GM23338 (cell line): ENCODE results near the gene XPO4. TPM values are rescaled to one million over a fixed set of nuclear protein-coding genes. Genes with fewer than 3 reads are reported as not detected.

Source experiments
- ATAC-seq: fragments of 200-7000 bp; cut with Tn5 transposase; 3 replicates; pipeline ENCODE4 v1.9.1; 2020
- DNase-seq: peaks from one replicate; pipeline ENCODE4 v3.0.0-alpha.2; 2015; ENCODE audit warnings: low spot score
- H2AFZ ChIP-seq: fragments of 200-600 bp; sonication (generic); 2 replicates; pipeline ENCODE4 v1.8.0; 2016; ENCODE audit warnings: antibody characterized with exemption, mild to moderate bottlenecking, moderate library complexity
- H3F3A ChIP-seq: fragments of 200-600 bp; sonication (generic); replicated peaks from 2 replicates; pipeline ENCODE4 v1.8.0; 2017; ENCODE audit warnings: antibody characterized with exemption, mixed run types, low read depth
- H3K27ac ChIP-seq: fragments of 200-600 bp; sonication (generic); 2 replicates; pipeline ENCODE4 v1.6.1; 2016; ENCODE audit warnings: low read depth
- H3K27me3 ChIP-seq: fragments of 200-600 bp; sonication (generic); 2 replicates; pipeline ENCODE4 v1.8.0; 2016; ENCODE audit warnings: mild to moderate bottlenecking, mixed run types, moderate library complexity; ENCODE audit not compliant: insufficient read depth
- H3K36me3 ChIP-seq: fragments of 200-600 bp; sonication (generic); 2 replicates; pipeline ENCODE4 v1.8.0; 2016; ENCODE audit warnings: mild to moderate bottlenecking; ENCODE audit not compliant: insufficient read depth
- H3K4me1 ChIP-seq: fragments of 200-600 bp; sonication (generic); 2 replicates; pipeline ENCODE4 v1.8.0; 2016; ENCODE audit warnings: mild to moderate bottlenecking, moderate library complexity; ENCODE audit not compliant: insufficient read depth
- H3K4me2 ChIP-seq: fragments of 200-600 bp; sonication (generic); 2 replicates; pipeline ENCODE4 v1.7.1; 2017; ENCODE audit warnings: mixed run types
- H3K4me3 ChIP-seq: fragments of 200-600 bp; sonication (generic); 2 replicates; pipeline ENCODE4 v1.6.1; 2016; ENCODE audit warnings: mixed run types
- H3K79me2 ChIP-seq: fragments of 200-600 bp; sonication (generic); replicated peaks from 2 replicates; pipeline ENCODE4 v1.8.0; 2017; ENCODE audit warnings: mild to moderate bottlenecking; ENCODE audit not compliant: insufficient read depth
- H3K9me2 ChIP-seq: fragments of 200-600 bp; sonication (generic); 2 replicates; pipeline ENCODE4 v1.8.0; 2017; ENCODE audit not compliant: insufficient read depth
- H4K20me1 ChIP-seq: fragments of 200-600 bp; sonication (generic); replicated peaks from 2 replicates; pipeline ENCODE4 v1.8.0; 2017; ENCODE audit warnings: mild to moderate bottlenecking; ENCODE audit not compliant: insufficient read depth
- H3K27ac Mint-ChIP-seq: 2 replicates; pipeline ENCODE4 v1.8.0; 2020; ENCODE audit warnings: inconsistent platforms, mild to moderate bottlenecking, moderate library complexity, mixed read lengths
- H3K27me3 Mint-ChIP-seq: 3 replicates; pipeline ENCODE4 v1.8.0; 2022; ENCODE audit warnings: low read depth, mild to moderate bottlenecking, moderate library complexity, mixed read lengths, inconsistent platforms; ENCODE audit not compliant: insufficient read depth, poor library complexity
- H3K36me3 Mint-ChIP-seq: 3 replicates; pipeline ENCODE4 v1.8.0; 2021; ENCODE audit warnings: low read depth, mild to moderate bottlenecking, inconsistent platforms, moderate library complexity, mixed read lengths
- H3K4me1 Mint-ChIP-seq: 3 replicates; pipeline ENCODE4 v1.8.0; 2020; ENCODE audit warnings: mild to moderate bottlenecking, inconsistent platforms, mixed read lengths
- H3K4me3 Mint-ChIP-seq: 3 replicates; pipeline ENCODE4 v1.8.0; 2021; ENCODE audit warnings: moderate library complexity, mild to moderate bottlenecking, inconsistent platforms, mixed read lengths
- H3K9me3 Mint-ChIP-seq: 3 replicates; pipeline ENCODE4 v1.8.0; 2020; ENCODE audit warnings: moderate library complexity, mild to moderate bottlenecking, inconsistent platforms, mixed read lengths
- CREB1 ChIP-seq: fragments of 250-450 bp; sonication (Bioruptor Pico); IDR thresholded peaks from 2 replicates; pipeline ENCODE4 v1.5.0; 2020; ENCODE audit warnings: low read depth, mild to moderate bottlenecking, moderate library complexity
- CTCF ChIP-seq, 2 experiments: fragments of 200-600 bp in 1 of 2; sonication (generic) in 1 of 2; conservative IDR thresholded peaks; 2 replicates each; pipeline versions ENCODE4 v1.5.1 to v1.6.1; 2016 to 2017; ENCODE audit warnings: antibody characterized with exemption in 2 of 2, low read depth in 2 of 2, mild to moderate bottlenecking in 2 of 2, moderate library complexity in 1 of 2
- ETS1 ChIP-seq: IDR thresholded peaks from 2 replicates; pipeline ENCODE4 v1.6.1; 2016; ENCODE audit warnings: antibody characterized with exemption
- EZH2 ChIP-seq: fragments of 200-600 bp; sonication (generic); IDR thresholded peaks from one replicate; pipeline ENCODE4 v1.8.0; 2017; ENCODE audit warnings: antibody characterized with exemption, mild to moderate bottlenecking, low read depth; ENCODE audit not compliant: unreplicated experiment
- EZH2phosphoT487 ChIP-seq: fragments of 200-600 bp; sonication (generic); IDR thresholded peaks from one replicate; pipeline ENCODE4 v1.8.1; 2018; ENCODE audit warnings: antibody characterized with exemption; ENCODE audit not compliant: unreplicated experiment
- JUNB ChIP-seq: IDR thresholded peaks from one replicate; pipeline ENCODE4 v1.6.1; 2016; ENCODE audit warnings: antibody characterized with exemption; ENCODE audit not compliant: unreplicated experiment
- NANOG ChIP-seq: IDR thresholded peaks from 2 replicates; pipeline ENCODE4 v1.6.1; 2016; ENCODE audit warnings: antibody characterized with exemption, borderline replicate concordance
- POLR2AphosphoS5 ChIP-seq: IDR thresholded peaks from 2 replicates; pipeline ENCODE4 v1.6.1; 2016; ENCODE audit warnings: antibody characterized with exemption, low read depth
- REST ChIP-seq: IDR thresholded peaks from one replicate; pipeline ENCODE4 v1.6.1; 2018; ENCODE audit warnings: antibody characterized with exemption; ENCODE audit not compliant: unreplicated experiment
- STAT1 ChIP-seq: IDR thresholded peaks from one replicate; pipeline ENCODE4 v1.6.1; 2016; ENCODE audit warnings: antibody characterized with exemption; ENCODE audit not compliant: unreplicated experiment
- ZNF114 ChIP-seq: fragments of 250-450 bp; sonication (Bioruptor Pico); IDR thresholded peaks from 2 replicates; pipeline ENCODE4 v1.5.0; 2020; ENCODE audit warnings: mild to moderate bottlenecking, moderate library complexity
- ZNF331 ChIP-seq: fragments of 250-450 bp; sonication (Bioruptor Pico); IDR thresholded peaks from 2 replicates; pipeline ENCODE4 v1.5.0; 2020; ENCODE audit warnings: low read depth, mild to moderate bottlenecking, moderate library complexity
- ZNF462 ChIP-seq: fragments of 250-450 bp; sonication (Bioruptor Pico); IDR thresholded peaks from 2 replicates; pipeline ENCODE4 v1.5.0; 2020; ENCODE audit warnings: mild to moderate bottlenecking, moderate library complexity
- polyA plus RNA-seq: library from polyadenylated mRNA; unstranded; fragments of >200 nt; fragmentation: Nextera tagmentation; extraction: Ambion mirVana; gene quantifications from 2 replicates; pipeline ENCODE4 v1.2.1, GENCODE V29; 2016
- total RNA-seq: library from RNA; depleted of rRNA; stranded (reverse); fragments of >200 nt; shearing (Covaris generic); gene quantifications from 2 replicates; pipeline ENCODE4 v1.2.3, GENCODE V29; 2014

Gene XPO4
- total and polyA plus RNA-seq, 2 experiments from 2014 or later, result 14.1 to 57.8 TPM

GRCh38 chr13:20798027-20798426, 104.5 kb downstream of the XPO4 start:
- peaks cover 63% of the 10 kb centered on the region for H3K36me3 Mint-ChIP-seq
- H3K27me3 ChIP-seq, result no peaks in the 10 kb centered on the region
- no peaks in the 10 kb centered on the region for H3K9me2 ChIP-seq
- H3K36me3 ChIP-seq, result peaks cover 29% of the 10 kb centered on the region
- H3K79me2 ChIP-seq, result no peaks in the 10 kb centered on the region
- no peak overlapping the region for H3K27ac ChIP-seq
- H3F3A ChIP-seq, result no peaks in the 10 kb centered on the region
- H3K27me3 Mint-ChIP-seq, result peaks cover 9% of the 10 kb centered on the region
- H3K4me2 ChIP-seq, result no peak overlapping the region
- no peak overlapping the region for H3K4me3 Mint-ChIP-seq
- H3K9me3 Mint-ChIP-seq, result no peaks in the 10 kb centered on the region
- ATAC-seq (no peak), DNase-seq (no peak)
- no peak overlapping the region for H2AFZ ChIP-seq
- no peak overlapping the region for H3K27ac Mint-ChIP-seq
- no peaks in the 10 kb centered on the region for H3K4me1 Mint-ChIP-seq
- H4K20me1 ChIP-seq, result no peaks in the 10 kb centered on the region
- H3K4me3 ChIP-seq, result no peak overlapping the region
- no peaks in the 10 kb centered on the region for H3K4me1 ChIP-seq
- TF ChIP-seq ZNF462 (CRISPR knock-in tag) (no peak), CTCF (conservative IDR thresholded peaks at IDR 0.05; ENCODE audit: low read depth in 2 of 2) (no peak), POLR2AphosphoS5 (no peak), REST (no peak), JUNB (no peak), ZNF114 (CRISPR knock-in tag) (no peak), CREB1 (CRISPR knock-in tag) (no peak), STAT1 (no peak), ZNF331 (CRISPR knock-in tag) (no peak), EZH2 (no peak), NANOG (no peak), EZH2phosphoT487 (no peak), ETS1 (no peak)
